HepG2 (cell line): ENCODE measurements around the gene LANCL3. TPM values are rescaled to one million over a fixed set of nuclear protein-coding genes. Genes with fewer than 3 reads are reported as not detected.

Source experiments
- BRD4 ChIP-seq: sonication (generic); formaldehyde crosslinking; IDR thresholded peaks from 2 replicates; pipeline ENCODE4 v1.4.0; 2020; ENCODE audit warnings: missing genetic modification reagents
- CEBPB ChIP-seq: IDR thresholded peaks from 2 replicates; pipeline ENCODE4 v1.6.1; 2011; ENCODE audit warnings: low read depth, low read length, improper control_type of control experiment, borderline replicate concordance
- NCOA1 ChIP-seq: sonication (generic); formaldehyde crosslinking; IDR thresholded peaks from 2 replicates; pipeline ENCODE4 v1.9.0; 2021; ENCODE audit warnings: missing genetic modification reagents
- SRY ChIP-seq: sonication (generic); formaldehyde crosslinking; IDR thresholded peaks from 2 replicates; pipeline ENCODE4 v1.8.0; 2022; ENCODE audit warnings: mild to moderate bottlenecking, missing genetic modification reagents
- ZNF572 ChIP-seq: sonication (generic); formaldehyde crosslinking; IDR thresholded peaks from 2 replicates; pipeline ENCODE4 v1.5.1; 2020; ENCODE audit warnings: mild to moderate bottlenecking, missing genetic modification reagents
- polyA plus RNA-seq, 8 experiments: library from polyadenylated mRNA; depleted of rRNA in 3 of 8; stranded (reverse) in 7 of 8; unstranded in 1 of 8; fragments of >200 nt; fragmentation: Illumina TruSeq in 4 of 8; extraction: Trizol in 4 of 8; gene quantifications; 2 replicates each; pipeline versions ENCODE4 v1.2.1 to v1.2.3, GENCODE V29; 2011 to 2016; ENCODE audit warnings: low read depth in 4 of 8, missing spikeins in 1 of 8, mixed read lengths in 1 of 8; ENCODE audit not compliant: insufficient read depth in 1 of 8
- total RNA-seq, 5 experiments: library from RNA; depleted of rRNA; stranded (reverse); fragments of >200 nt; fragmentation: Illumina TruSeq; extraction: Trizol; gene quantifications; 2 replicates each; pipeline ENCODE4 v1.2.3, GENCODE V29; 2016; ENCODE audit warnings: low read depth in 1 of 5
- TF ChIP-seq, protein P1 (sequence below): sonication (generic); formaldehyde crosslinking; IDR thresholded peaks from 2 replicates; pipeline ENCODE4 v1.5.1; 2020; ENCODE audit warnings: missing genetic modification reagents, mild to moderate bottlenecking, borderline replicate concordance
- TF ChIP-seq, protein P2 (sequence below): sonication (generic); formaldehyde crosslinking; IDR thresholded peaks from 2 replicates; pipeline ENCODE4 v1.4.0; 2020; ENCODE audit warnings: mild to moderate bottlenecking, missing genetic modification reagents
- TF ChIP-seq, protein P3 (sequence below): IDR thresholded peaks from 2 replicates; pipeline ENCODE4 v1.6.1; 2016; ENCODE audit warnings: missing compliant biosample characterization, missing genetic modification reagents, borderline replicate concordance

The LANCL3 gene
- total and polyA plus RNA-seq, 2 of the 13 experiments (the other 11 are each of a cell fraction or from before 2014, with no cell fraction given): not detected

DNA sequence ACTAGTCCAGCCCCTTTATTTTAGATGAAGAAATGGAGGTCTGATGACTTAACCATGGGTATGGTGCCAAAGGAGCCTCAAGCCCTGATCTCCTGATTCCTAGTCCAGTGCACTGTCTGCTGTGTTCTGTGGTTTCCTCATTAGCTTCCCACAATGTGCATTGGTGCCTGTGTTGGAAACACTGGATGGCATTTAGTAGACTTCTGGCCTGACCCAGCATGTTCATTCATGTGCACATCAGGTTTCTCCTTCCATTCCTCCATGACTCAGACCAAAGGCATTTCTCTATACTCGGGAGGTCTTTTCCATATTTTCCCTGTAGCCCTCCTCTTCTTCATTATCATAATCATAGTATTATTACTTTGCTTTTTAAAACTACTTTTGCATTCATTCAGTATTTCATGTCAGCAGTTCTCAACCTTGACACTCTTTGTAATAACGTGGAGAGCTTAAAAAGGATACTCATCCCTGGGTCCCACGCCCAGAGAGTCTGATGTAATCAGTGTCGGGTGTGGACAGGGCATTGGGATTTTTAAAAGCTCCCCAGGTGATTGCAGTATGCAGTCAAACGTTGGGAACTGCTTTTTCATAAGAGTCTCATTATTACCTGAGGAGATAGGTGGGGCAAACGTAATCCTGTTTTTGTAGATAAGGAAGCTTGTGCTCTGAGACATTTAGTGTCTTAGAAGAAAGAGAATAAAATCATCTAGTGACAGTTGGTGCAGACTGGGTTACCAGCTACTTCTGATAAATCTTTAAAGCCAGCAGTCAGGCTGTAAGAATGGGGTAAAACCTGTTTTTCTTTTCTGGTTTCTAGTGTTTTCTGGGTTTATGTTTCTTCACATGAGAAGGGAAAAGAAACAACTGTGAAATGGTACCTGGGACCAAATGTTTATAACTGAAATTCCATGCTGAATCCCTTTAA, 73.2 kb downstream of the LANCL3 start (continued):
- TF ChIP-seq, protein P1, sequence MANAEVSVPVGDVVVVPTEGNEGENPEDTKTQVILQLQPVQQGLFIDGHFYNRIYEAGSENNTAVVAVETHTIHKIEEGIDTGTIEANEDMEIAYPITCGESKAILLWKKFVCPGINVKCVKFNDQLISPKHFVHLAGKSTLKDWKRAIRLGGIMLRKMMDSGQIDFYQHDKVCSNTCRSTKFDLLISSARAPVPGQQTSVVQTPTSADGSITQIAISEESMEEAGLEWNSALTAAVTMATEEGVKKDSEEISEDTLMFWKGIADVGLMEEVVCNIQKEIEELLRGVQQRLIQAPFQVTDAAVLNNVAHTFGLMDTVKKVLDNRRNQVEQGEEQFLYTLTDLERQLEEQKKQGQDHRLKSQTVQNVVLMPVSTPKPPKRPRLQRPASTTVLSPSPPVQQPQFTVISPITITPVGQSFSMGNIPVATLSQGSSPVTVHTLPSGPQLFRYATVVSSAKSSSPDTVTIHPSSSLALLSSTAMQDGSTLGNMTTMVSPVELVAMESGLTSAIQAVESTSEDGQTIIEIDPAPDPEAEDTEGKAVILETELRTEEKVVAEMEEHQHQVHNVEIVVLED (CRISPR knock-in tag): no peak
- no peak for TF ChIP-seq BRD4
- no peak for TF ChIP-seq SRY
- no peak for TF ChIP-seq NCOA1 (CRISPR knock-in tag)
- TF ChIP-seq ZNF572 (CRISPR knock-in tag): no peak
- TF ChIP-seq, protein P2, sequence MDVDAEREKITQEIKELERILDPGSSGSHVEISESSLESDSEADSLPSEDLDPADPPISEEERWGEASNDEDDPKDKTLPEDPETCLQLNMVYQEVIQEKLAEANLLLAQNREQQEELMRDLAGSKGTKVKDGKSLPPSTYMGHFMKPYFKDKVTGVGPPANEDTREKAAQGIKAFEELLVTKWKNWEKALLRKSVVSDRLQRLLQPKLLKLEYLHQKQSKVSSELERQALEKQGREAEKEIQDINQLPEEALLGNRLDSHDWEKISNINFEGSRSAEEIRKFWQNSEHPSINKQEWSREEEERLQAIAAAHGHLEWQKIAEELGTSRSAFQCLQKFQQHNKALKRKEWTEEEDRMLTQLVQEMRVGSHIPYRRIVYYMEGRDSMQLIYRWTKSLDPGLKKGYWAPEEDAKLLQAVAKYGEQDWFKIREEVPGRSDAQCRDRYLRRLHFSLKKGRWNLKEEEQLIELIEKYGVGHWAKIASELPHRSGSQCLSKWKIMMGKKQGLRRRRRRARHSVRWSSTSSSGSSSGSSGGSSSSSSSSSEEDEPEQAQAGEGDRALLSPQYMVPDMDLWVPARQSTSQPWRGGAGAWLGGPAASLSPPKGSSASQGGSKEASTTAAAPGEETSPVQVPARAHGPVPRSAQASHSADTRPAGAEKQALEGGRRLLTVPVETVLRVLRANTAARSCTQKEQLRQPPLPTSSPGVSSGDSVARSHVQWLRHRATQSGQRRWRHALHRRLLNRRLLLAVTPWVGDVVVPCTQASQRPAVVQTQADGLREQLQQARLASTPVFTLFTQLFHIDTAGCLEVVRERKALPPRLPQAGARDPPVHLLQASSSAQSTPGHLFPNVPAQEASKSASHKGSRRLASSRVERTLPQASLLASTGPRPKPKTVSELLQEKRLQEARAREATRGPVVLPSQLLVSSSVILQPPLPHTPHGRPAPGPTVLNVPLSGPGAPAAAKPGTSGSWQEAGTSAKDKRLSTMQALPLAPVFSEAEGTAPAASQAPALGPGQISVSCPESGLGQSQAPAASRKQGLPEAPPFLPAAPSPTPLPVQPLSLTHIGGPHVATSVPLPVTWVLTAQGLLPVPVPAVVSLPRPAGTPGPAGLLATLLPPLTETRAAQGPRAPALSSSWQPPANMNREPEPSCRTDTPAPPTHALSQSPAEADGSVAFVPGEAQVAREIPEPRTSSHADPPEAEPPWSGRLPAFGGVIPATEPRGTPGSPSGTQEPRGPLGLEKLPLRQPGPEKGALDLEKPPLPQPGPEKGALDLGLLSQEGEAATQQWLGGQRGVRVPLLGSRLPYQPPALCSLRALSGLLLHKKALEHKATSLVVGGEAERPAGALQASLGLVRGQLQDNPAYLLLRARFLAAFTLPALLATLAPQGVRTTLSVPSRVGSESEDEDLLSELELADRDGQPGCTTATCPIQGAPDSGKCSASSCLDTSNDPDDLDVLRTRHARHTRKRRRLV: no peak
- no peak for TF ChIP-seq CEBPB
- TF ChIP-seq, protein P3, sequence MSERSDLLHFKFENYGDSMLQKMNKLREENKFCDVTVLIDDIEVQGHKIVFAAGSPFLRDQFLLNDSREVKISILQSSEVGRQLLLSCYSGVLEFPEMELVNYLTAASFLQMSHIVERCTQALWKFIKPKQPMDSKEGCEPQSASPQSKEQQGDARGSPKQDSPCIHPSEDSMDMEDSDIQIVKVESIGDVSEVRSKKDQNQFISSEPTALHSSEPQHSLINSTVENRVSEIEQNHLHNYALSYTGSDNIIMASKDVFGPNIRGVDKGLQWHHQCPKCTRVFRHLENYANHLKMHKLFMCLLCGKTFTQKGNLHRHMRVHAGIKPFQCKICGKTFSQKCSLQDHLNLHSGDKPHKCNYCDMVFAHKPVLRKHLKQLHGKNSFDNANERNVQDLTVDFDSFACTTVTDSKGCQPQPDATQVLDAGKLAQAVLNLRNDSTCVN (CRISPR knock-in tag): no peak
- TF ChIP-seq, all 625 proteins: peak for 0
